Raji (cell line): ENCODE data around the gene HOXA4.

Experiments used
- POLR2A ChIP-seq: IDR thresholded peaks from 2 replicates; pipeline ENCODE4 v1.6.1; 2011; ENCODE audit warnings: low read depth, low read length, control low read depth; ENCODE audit not compliant: insufficient read depth

Gene HOXA4

DNA sequence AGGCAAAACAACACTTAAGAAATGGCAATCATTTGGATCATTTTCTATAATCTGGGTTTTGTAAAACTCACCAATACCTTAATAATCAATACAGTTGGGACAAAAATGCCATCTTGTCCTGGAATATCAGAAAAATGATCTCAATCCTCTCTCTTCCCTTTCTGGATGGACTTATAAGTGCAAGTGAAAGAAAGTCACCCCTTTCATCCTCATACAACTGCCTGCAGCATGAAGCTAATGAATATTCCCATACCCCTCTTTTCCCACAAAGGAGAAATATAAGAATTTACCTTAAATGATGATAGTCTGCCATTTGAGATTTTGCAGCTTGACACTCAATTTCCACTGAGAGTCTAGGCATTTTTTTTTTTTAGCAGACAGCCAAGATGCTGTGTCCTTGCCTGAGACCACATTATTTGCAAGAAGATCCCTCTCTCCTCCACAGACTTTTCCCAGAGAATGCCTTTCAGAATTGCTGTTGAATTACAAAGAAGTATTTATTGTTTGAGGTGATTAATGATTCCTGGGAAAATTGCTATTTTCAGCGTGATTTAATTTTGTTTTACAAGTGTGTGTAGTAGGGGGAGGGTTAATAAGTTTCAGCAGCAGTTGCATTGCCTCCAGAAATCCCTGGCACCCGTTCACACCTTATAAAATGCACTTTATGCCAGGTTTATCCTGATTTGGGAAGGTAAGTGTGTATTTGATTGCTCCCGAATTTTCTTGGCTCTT, 3.8 kb downstream of the HOXA4 start:
- TF ChIP-seq POLR2A: no peak

DNA sequence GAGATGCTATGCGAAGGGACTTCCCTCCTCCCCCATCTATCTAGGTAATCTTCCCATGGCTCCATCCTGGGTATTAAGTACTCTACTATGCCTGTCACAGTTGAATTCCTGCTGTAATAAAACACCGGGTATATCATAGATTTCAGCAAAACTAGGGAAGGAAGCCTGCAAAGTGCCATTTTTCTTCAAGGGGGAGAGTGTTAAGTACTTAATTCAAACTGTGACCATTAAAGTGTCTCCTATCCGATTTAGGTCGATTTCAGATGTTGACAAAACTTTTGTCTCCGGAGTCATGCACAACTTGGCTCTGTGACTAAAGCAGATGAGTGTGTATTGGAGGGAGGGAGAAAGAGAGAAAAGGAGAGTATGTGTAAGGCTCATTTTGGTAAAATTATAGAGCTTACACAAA, 4.6 kb downstream of the HOXA4 start:
- no peak for TF ChIP-seq POLR2A

DNA sequence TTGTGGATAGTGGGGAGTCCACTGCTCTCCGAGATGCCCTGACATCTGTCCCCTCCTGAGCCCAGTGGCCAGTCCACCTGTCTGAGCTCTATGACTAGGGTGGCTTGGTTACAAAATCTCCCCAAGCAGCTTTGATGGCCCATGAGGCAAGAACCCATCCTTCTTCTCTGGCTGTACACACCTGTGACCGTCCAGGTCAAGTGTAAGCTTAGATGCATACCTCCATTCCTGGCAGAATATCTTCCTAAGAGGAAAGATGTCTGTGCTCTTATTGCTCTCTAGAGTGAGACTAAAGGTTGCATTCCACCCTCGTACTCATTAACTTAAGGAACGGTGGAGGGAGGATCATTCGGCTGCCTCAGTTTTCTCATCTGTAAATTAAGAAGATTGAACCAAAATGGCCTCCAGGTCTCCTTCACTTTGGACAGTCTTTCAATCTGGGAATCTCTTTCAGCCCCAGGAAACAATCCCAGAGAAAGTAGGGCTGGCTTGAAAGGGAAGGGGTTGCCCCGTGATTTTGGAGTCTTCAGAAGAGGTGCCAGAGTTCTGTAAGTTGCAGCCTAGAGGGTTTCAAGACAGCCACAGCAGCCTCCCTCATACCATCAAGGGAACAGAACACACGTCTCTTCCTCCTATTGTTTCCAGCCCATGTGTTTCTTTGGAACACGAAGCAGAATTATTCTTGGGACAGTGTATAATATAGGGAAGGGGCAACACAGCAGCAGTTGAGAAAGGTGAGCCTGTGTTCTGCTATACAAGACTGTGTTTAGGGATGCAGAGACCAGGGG, 5.5 kb downstream of the HOXA4 start:
- TF ChIP-seq POLR2A: no peak

DNA sequence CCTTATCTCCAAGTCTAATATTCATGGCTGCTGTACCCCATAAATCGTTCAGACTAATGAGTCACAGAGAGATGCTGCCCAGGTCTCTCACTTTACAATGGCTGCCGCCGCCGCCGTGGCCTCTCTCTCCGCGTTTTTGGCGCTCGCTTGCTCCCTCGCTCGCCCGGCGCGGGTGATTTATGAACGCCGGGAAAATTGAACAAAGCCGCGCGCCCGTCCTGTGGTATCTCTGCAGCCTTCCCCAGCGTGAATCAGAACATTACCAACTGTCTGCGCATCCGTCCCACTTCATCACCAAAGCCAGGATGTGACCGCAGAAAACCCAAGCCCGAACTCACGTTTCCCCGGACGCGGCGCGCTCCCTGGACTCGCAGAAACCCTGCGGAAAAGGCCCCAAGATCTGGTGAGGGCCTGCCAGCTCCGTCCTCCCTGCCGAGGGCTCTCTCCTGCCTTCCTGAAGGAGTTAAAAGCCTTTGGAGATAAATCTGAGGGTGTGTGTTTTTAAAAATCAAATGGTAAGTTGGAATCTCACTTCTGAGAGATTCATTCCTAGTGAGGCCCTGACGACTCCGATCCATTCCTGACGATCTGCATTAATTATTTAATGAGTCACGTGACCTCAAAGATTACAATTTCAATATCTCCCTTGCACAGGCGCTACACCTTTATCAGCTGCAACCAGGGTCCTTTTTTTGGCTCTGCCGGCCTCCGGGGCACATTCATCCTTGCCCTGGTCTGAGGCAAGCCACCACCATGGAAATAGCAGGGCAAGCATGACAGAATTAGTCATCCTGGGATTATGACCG, 6.3 kb downstream of the HOXA4 start:
- no peak for TF ChIP-seq POLR2A

DNA sequence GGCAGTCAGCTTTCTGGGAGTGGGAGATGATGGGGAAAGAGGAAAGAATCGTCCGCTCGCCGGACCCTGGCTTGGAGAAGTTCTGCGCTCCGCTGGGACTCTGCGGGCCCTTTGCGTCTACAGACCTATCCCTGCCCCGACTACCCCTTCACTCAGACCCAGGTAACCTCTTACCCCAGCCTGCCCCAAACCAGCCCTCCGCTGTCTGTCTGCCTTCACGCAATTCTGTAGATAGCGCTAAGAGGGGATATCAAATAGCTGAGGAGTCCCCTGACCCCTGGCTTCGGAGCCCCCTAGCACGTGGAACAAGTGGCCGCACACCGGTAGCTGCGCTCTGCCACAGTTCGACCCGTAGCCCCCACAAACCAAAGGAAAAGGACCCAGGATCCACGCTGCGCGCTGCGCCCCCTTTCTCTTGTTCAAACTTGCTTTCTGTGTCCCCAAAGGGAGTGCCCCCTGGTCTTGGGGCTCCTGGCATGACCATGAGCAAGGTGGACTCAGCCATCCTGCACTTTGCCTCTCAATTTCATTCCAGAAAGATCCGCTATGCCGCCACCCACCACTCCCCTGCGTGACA, 7.0 kb downstream of the HOXA4 start:
- no peak for TF ChIP-seq POLR2A

DNA sequence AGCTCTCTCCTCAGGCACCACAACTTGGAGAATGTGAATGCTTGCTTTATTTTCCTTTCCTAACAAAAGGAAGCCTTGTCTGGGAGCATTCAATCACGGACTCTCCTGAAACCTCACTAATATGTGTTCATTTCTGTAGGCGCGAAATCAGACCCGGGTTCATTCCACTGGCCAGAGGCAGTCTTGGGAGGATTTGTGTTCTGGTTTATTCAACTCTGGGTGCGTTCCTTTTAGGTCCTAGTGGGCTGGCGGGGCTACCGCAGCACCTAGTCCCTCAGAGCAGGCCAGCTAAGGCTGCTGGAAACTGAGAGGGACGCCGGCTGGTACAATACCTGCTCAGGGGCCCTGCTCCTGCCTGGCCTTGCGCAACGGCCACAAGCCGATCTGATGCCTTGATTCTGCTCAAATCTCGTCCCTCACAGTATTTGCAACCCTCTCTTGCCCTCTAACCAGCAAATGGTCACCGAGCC, 7.5 kb downstream of the HOXA4 start:
- no peak for TF ChIP-seq POLR2A

DNA sequence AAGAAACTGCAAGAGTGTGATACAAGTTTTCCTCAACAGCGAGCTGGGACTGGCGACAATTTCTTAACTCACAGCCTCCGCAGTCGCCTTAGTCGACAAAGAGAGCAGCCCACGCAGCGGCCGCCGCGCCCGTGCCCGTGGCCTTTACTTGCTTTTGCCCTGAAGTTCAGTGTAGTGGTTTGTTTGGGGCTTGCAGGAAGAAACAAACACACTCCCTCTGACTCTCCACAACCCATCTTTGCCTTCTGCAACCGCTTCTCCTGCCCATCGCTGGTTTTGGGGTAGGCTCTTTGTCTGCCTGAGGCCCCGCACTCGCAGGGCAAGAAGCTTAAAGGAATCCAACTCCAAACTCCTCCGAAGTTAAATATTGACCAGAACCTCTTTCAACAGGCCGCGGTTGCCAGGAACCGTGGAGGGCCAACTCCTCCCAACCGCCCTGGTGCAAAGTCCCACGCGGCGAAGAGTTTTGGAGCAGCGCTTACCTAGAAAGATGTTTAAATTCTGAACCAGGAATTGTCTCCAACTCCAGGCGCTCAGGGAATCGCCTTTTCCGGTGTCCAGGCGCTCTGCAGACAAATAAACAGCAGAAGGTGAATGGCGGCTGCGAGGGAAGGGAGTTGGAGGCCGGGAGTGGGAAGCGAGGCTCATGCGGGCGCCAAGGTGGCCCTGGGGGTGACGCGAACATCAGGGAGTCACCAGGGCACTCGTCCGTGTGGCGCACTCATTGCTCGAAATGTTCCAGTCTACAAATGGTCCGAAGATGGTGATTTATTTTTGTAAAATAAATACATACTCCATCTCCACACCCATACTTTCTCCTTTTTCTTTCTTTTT, 8.3 kb downstream of the HOXA4 start:
- no peak for TF ChIP-seq POLR2A

DNA sequence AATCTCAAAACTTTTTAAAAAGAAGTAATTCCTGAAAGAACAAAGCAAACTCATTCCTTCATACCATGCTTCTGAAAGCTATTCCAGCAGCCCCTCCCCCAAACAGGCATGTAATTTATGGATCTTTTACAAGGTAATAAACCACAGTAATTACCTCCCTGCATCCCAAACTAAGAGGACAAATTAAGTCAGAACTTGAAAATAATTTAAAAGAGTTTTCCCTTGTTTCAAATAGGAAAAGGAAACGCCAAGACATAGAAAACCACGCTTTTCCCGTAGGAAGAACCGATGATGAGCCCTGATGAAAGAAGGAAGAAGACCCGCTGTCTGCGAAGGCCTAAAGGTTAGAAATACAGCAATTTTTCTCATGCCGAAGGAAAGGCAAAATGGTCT, 8.9 kb downstream of the HOXA4 start:
- no peak for TF ChIP-seq POLR2A

DNA sequence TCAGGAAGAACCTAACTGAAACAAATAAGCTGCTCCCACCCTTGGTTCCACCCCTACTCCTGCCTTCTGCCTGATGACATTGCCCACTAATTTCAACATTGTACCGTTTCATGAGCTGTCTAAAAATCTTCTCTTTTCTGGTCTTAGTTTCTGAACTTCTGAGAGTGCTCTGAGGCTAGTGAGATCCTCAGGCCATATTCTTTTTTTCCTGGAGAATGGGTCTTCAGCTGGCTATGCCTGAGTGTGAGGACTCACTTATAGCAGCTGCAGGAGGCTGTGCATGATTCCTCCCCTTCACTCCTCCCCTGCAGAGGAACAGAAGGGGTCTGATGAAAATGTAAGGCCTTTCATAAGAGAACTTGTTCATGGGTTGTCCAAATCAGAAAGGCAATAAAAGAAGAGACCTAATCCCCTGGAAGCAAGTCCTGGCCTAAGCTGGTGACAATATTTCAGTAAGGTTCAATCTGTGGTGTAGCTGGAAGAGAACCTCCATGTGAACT, 11.1 kb downstream of the HOXA4 start:
- no peak for TF ChIP-seq POLR2A

DNA sequence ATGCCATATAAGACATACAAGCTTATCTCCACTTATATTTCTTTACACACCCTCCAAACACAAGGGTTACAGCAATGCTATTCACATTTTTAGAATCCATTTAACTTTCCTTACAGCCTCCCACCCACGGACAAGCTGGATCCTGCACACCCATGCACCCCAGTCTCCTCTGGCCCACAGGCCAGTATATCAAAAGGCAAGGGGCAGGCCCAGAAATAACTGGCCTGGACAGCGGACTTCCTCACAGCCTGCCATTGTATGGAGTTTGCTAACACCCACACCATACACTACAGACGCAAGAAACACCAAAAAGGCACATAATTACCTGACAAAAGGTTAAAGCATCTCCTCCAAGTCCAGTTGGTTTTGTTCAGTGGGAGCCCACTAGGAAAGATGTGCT, 12.0 kb downstream of the HOXA4 start:
- TF ChIP-seq POLR2A: no peak

DNA sequence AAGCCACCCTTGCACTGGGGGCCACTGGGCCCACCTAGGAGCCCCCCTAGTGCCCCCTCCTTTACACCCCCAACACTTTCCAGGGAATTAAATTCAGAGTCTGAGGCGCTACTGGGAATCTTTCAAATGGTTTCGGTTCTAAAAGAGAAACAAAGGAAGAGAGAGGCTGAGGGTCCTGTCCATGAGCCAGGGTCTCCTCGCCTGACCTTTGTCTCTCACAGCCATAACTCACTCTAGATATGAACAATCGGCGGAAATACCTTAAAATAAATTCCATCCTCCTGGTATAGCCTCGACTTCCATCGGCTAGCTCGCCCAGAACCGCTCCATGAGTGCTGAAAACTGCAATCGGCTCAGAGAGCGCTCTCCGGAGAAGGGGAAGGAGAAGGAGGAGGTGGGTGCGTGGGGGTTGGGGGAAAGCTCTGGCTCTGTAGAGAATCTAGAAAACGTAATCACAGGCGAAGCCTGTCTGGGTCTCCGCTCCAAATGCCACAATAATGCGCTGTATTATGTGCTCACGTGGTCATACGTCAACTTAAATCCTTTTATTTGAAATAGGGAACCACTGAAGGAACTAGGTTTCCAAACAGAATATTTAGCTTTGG, 12.6 kb downstream of the HOXA4 start:
- no peak for TF ChIP-seq POLR2A

DNA sequence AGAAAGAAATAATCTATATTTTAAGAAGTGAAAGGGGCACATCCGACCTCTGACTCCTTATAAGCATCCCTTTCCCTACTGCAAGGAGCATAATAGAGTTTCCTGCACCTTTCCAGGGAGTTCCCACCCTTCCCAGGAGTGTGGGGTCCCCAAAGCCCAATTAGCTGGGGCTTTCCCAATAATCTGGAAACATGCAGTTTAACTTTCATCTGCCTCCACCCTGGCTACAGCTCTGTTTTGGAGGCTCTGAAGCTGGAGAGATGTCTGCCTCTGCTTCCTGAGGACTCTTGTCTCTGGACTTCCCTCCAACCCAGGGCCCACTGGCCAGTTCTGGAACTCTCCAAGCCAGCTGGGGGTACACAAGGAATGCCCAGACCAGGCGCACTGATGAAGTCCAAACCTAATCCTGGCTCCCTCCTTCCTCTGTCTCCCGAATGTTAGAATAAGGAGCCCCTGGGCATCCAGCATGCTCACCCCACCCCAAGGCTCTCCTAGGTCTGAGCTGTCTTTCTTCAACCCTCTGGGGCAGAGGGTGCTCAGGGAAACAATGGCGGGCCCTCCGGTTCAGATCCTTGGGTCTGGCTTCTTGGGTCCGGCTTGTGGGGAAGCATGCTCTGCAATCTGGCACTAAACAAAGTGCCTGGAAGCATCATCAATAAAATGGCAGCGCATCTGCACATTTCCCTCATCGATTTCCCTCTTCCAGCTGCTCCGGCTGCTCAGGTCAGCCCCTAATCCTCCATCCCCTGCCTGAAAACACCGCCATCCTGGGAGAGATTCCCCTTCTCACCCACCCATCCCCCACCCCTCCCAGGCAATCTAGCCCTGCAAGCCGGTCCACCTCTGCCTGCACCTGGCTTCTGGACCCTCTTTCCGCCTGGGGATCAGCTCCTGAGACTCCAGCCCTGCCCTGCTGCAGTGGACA, 13.3 kb downstream of the HOXA4 start:
- TF ChIP-seq POLR2A: no peak

DNA sequence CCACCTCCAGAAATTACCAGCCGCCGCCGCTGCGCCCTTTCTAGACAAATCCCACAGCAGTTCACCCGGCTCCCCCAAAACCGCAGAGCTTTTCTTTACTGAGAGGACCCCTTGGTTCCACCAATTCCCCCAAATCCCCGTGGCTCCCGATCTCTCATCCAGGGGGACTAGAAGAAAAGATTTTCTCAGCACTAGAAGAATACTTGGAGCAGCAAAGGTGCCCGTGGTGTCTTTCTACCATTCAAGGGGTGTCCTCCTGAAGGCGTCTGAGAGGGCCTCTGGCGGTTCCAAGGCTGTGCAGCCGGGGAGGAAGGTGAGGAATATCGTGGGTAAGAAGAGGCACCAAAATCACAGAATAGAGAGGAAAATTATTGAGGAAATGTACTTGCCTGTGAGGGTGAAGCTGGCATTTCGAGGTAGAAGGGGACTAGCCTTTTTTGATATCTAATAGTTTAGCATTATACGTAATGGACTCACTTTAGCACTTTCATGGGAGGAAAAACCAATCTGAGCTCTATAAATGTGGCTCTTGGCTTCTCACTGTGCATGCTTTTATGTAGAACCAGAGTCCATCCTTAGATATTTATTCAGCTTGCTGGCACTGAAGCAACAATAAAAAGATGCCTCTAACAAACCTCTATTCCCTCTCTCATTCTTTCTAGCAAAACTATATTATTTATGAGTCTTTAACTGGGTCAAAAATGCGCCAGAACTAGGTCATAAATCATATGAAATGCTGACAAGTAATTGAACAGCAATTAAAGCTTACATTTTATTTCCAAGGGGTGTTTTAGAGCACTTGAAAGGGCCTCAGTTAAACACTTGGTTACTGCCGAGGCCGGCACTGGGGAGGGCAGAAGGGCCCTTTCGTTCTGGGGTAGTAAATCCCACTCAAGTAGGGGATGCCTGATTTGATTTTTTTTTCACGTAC, 14.3 kb downstream of the HOXA4 start:
- TF ChIP-seq POLR2A: no peak
